Thoracic aorta (tissue), 2 donors: ENCODE results near the gene SSC5D. TPM values are rescaled to one million over a fixed set of nuclear protein-coding genes. Genes with fewer than 3 reads are reported as not detected.
"Not testable (repeated sequence)": the region's sequence is repeated elsewhere in the genome, so short reads cannot be mapped to it uniquely, and the experiment has no call there.

Experiments
- ATAC-seq: fragments of 150-250 bp; one replicate; pipeline ENCODE4 v1.8.0; 2017; ENCODE audit warnings: low read depth; ENCODE audit not compliant: insufficient number of reproducible peaks, low FRiP score
- DNase-seq: peaks from one replicate; pipeline ENCODE4 v3.0.0-alpha.2; 2020; ENCODE audit warnings: low spot score
- H3K27ac ChIP-seq, 2 donors: fragments of 200-600 bp; sonication (generic); 1 replicate in 1 of 2; 2 replicates in 1 of 2; pipeline ENCODE4 v1.5.1; 2016; ENCODE audit warnings: mild to moderate bottlenecking in 2 of 2, moderate library complexity in 2 of 2
- H3K27me3 ChIP-seq: fragments of 200-600 bp; sonication (generic); replicated peaks from 2 replicates; pipeline ENCODE4 v1.6.0; 2016; ENCODE audit warnings: mild to moderate bottlenecking; ENCODE audit not compliant: insufficient read depth
- H3K36me3 ChIP-seq: fragments of 200-600 bp; sonication (generic); one replicate; pipeline ENCODE4 v1.5.1; 2016
- H3K4me1 ChIP-seq, 2 donors: fragments of 200-600 bp; sonication (generic); 1 replicate in 1 of 2; 2 replicates in 1 of 2; pipeline versions ENCODE4 v1.5.1 to v1.6.0; 2016; ENCODE audit warnings: low read depth in 2 of 2, mild to moderate bottlenecking in 1 of 2; ENCODE audit not compliant: control insufficient read depth in 1 of 2
- H3K4me3 ChIP-seq: fragments of 200-600 bp; sonication (generic); 2 replicates; pipeline ENCODE4 v1.5.1; 2016; ENCODE audit warnings: mild to moderate bottlenecking
- H3K9me3 ChIP-seq: fragments of 200-600 bp; sonication (generic); 2 replicates; pipeline ENCODE4 v1.5.1; 2016
- total RNA-seq, 2 donors: library from RNA; depleted of rRNA; stranded (reverse); fragments of >200 nt; gene quantifications; one replicate each; pipeline versions ENCODE4 v1.1.0 to v1.2.3, GENCODE V29; 2016
- TF ChIP-seq, protein P1 (sequence below): fragments of 200-600 bp; sonication (generic); IDR thresholded peaks from one replicate; pipeline ENCODE4 v1.5.1; 2019; ENCODE audit warnings: antibody characterized with exemption

Gene SSC5D
- total RNA-seq, 2 donors from 2014 or later, result 4.3 to 58.3 TPM

DNA sequence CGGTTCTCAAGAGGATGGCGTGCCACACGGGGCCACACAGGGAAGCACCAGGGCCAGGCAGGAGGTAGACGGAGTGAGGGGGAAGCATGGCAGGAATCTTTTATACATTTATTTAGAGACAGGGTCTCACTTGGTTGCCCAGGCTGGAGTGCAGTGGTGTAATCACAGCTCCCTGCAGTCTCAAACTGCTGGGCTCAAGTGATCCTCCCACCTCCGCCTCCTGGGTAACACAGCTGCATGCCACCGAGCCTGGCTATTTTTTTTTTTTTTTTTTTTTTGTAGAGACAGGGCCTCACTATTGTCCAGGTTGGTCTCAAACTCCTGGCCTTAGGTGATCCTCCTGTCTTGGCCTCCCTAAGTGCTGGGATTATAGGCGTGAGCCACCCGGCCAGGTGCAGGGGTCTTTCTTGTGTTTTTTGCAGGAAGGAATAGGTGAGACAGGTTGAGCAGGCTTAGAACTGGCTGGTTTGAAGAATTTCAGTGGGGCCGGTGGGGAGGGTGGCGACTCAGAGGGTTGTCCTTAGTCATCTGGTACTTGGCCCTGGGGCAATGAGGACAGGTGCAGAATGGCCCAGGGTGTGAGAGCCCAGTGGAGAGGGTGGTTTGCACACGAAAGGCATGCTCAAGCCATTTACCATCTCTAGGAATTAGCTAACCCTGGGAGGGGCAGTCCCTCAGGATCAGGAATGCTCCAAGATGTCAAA, 7.6 kb downstream of the SSC5D start:
- DNase-seq (no peak), ATAC-seq (no peak)
- Histone ChIP-seq H3K4me1 (no peaks in the 10 kb centered on the region), H3K9me3 (no peaks in the 10 kb centered on the region), H3K27me3 (no peaks in the 10 kb centered on the region), H3K36me3 (no peaks in the 10 kb centered on the region), H3K4me3 (no peak overlapping the region), H3K27ac (no peak overlapping the region)
- TF ChIP-seq, protein P1, sequence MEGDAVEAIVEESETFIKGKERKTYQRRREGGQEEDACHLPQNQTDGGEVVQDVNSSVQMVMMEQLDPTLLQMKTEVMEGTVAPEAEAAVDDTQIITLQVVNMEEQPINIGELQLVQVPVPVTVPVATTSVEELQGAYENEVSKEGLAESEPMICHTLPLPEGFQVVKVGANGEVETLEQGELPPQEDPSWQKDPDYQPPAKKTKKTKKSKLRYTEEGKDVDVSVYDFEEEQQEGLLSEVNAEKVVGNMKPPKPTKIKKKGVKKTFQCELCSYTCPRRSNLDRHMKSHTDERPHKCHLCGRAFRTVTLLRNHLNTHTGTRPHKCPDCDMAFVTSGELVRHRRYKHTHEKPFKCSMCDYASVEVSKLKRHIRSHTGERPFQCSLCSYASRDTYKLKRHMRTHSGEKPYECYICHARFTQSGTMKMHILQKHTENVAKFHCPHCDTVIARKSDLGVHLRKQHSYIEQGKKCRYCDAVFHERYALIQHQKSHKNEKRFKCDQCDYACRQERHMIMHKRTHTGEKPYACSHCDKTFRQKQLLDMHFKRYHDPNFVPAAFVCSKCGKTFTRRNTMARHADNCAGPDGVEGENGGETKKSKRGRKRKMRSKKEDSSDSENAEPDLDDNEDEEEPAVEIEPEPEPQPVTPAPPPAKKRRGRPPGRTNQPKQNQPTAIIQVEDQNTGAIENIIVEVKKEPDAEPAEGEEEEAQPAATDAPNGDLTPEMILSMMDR, result no peak

DNA sequence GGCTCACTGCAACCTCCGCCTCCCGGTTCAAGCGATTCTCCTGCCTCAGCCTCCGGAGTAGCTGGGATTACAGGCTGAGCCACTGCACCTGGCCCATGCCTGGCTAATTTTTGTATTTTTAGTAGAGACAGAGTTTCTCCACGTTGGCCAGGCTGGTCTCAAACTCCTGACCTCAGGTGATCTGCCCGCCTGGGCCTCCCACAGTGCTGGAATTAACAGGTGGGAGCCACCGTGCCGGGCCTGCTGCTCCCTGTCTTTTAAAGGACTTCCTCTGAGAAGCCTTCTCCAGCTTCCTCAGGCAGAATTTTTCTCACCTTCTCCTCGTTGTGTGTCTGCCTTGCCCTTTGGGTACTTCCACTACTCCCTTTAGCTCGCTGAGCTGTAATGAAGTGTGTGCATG, 8.6 kb downstream of the SSC5D start:
- H3K9me3 ChIP-seq, H3K4me1 ChIP-seq, H3K27ac ChIP-seq, H3K36me3 ChIP-seq, DNase-seq, ATAC-seq, H3K27me3 ChIP-seq, H3K4me3 ChIP-seq: not testable (repeated sequence)

DNA sequence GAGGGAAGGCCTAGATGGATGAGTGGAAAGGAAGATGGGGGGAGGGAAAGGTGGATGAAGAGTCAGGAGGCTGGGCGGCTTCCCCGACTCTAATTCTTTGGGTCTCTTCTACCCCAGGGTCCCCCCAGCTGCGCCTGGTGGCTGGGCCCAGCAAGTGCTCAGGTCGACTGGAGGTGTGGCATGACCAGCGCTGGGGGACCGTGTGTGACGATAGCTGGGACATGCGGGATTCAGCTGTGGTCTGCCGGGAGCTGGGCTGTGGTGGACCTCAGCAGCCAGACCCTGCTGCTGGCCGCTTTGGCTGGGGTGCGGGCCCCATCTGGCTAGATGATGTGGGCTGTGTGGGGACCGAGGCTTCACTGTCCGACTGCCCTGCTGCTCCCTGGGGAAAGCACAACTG, 9.5 kb downstream of the SSC5D start:
- TF ChIP-seq, protein P1, result no peak
- Histone ChIP-seq H3K27me3 (no peaks in the 10 kb centered on the region), H3K4me1 (no peaks in the 10 kb centered on the region), H3K36me3 (no peaks in the 10 kb centered on the region), H3K9me3 (no peaks in the 10 kb centered on the region), H3K4me3 (no peak overlapping the region), H3K27ac (no peak overlapping the region)
- DNase-seq (no peak), ATAC-seq (no peak)

DNA sequence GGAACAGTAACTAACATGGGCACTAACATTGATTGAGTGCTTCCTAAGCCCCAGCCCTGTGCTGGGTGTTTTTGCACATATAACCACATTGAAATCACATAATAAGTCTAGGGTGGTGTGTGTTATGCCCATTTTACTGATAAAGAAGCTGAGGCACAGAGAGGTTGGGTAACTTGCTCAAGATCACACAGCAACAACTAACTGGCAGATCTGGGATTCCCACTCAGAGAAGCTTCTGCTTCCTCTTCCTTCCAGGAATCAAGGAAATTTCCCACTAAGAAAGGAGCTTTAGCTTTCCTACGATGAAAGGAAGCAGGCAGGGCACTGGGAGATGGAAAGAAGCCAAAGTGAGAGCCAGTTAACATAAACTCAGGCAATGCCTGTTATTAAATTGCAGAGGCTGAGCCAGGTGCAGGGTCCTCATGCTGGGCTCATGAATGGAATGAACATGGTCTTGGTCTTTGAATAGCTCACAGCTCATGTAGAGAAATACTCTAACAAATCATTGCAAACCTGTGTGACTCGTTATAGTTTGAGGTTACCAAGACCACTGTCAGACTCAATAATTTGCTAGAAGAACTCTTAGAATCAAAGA, 10.1 kb downstream of the SSC5D start:
- Histone ChIP-seq H3K36me3 (no peaks in the 10 kb centered on the region), H3K27me3 (no peaks in the 10 kb centered on the region), H3K9me3 (no peaks in the 10 kb centered on the region), H3K4me1 (no peaks in the 10 kb centered on the region), H3K27ac (no peak overlapping the region), H3K4me3 (no peak overlapping the region)
- TF ChIP-seq, protein P1, result no peak
- no peak for DNase-seq
- ATAC-seq, result no peak

DNA sequence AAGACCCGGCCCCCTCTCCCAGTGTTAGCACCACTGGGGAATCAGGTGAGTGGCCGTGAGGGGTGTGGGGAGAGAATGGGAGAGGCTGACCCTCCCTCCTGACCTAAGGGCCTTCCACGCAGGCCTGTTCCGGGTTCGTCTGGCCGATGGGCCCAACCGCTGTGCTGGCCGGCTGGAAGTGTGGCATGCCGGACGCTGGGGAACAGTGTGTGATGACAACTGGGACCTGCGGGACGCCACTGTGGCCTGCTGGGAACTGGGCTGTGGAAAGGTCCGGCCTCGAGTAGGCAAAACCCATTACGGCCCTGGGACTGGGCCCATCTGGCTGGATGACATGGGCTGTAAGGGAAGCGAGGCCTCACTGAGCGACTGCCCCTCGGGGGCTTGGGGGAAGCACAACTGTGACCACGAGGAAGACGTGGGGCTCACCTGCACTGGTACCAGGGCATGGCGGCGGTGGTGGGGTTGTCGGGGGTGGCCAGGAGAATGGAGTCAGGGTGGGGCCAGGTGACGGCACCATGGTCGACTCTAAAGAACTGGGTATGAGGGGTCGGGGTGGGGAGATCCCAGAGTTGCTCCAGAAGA, 12.2 kb downstream of the SSC5D start:
- Histone ChIP-seq H3K4me1 (no peaks in the 10 kb centered on the region), H3K36me3 (no peaks in the 10 kb centered on the region), H3K27me3 (no peaks in the 10 kb centered on the region), H3K4me3 (no peak overlapping the region), H3K27ac (no peak overlapping the region), H3K9me3 (no peaks in the 10 kb centered on the region)
- no peak for ATAC-seq
- TF ChIP-seq, protein P1, result no peak
- no peak for DNase-seq
